ENCODE data around the gene GRAP2.

DNA sequence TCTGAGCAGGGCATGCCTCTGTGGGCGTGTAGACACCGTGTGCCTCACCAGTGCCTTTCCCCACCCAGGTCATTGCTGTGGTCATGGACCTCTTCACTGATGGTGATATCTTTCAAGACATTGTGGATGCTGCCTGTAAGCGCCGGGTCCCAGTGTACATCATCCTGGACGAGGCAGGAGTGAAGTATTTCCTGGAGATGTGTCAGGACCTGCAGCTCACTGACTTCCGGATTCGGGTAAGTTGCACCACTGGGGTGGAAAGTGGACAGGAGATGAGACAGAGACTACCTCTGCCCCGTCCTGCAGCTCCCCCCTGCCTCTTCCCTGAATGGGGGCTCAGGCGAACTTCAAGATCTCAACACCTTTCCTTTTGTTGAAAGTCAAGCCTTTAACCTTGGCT, 118.2 kb downstream of the GRAP2 start:
- TF ChIP-seq POLR2A (IDR thresholded peaks at IDR 0.05; ENCODE audit: low read length), result no peak
- TF ChIP-seq GATA1 (IDR thresholded peaks at IDR 0.05; ENCODE audit: low read depth, low read length), result no peak

Data from erythroblast (primary cell).